HepG2 (cell line): ENCODE results near the gene TNFRSF6B. TPM values are rescaled to one million over a fixed set of nuclear protein-coding genes. Genes with fewer than 3 reads are reported as not detected.

Experiments used
- NFYC ChIP-seq: IDR thresholded peaks from 2 replicates; pipeline ENCODE4 v1.6.1; 2016; ENCODE audit warnings: missing genetic modification reagents, missing compliant biosample characterization
- NPAS2 ChIP-seq: sonication (generic); formaldehyde crosslinking; IDR thresholded peaks from 2 replicates; pipeline ENCODE4 v1.8.0; 2022; ENCODE audit warnings: mild to moderate bottlenecking, missing genetic modification reagents, borderline replicate concordance
- RXRA ChIP-seq: sonication (generic); formaldehyde crosslinking; IDR thresholded peaks from 2 replicates; pipeline ENCODE4 v1.5.1; 2020; ENCODE audit warnings: missing genetic modification reagents
- SYNCRIP ChIP-seq: fragments of 200-400 bp; formaldehyde crosslinking; IDR thresholded peaks from 2 replicates; pipeline ENCODE4 v1.6.1; 2018; ENCODE audit warnings: mild to moderate bottlenecking, low read depth, low read length; ENCODE audit not compliant: insufficient read depth
- ZBTB10 ChIP-seq: sonication (generic); formaldehyde crosslinking; IDR thresholded peaks from 2 replicates; pipeline ENCODE4 v1.4.0; 2020; ENCODE audit warnings: missing genetic modification reagents, borderline replicate concordance
- ZNF501 ChIP-seq: sonication (generic); formaldehyde crosslinking; IDR thresholded peaks from 2 replicates; pipeline ENCODE4 v1.5.1; 2020; ENCODE audit warnings: mild to moderate bottlenecking, moderate library complexity, missing genetic modification reagents
- ZNF646 ChIP-seq: sonication (generic); formaldehyde crosslinking; IDR thresholded peaks from 2 replicates; pipeline ENCODE4 v1.9.0; 2021; ENCODE audit warnings: mild to moderate bottlenecking, missing genetic modification reagents
- polyA plus RNA-seq, 8 experiments: library from polyadenylated mRNA; depleted of rRNA in 3 of 8; stranded (reverse) in 7 of 8; unstranded in 1 of 8; fragments of >200 nt; fragmentation: Illumina TruSeq in 4 of 8; extraction: Trizol in 4 of 8; gene quantifications; 2 replicates each; pipeline versions ENCODE4 v1.2.1 to v1.2.3, GENCODE V29; 2011 to 2016; ENCODE audit warnings: low read depth in 4 of 8, missing spikeins in 1 of 8, mixed read lengths in 1 of 8; ENCODE audit not compliant: insufficient read depth in 1 of 8
- total RNA-seq, 5 experiments: library from RNA; depleted of rRNA; stranded (reverse); fragments of >200 nt; fragmentation: Illumina TruSeq; extraction: Trizol; gene quantifications; 2 replicates each; pipeline ENCODE4 v1.2.3, GENCODE V29; 2016; ENCODE audit warnings: low read depth in 1 of 5
- TF ChIP-seq, protein P1 (sequence below): sonication (generic); formaldehyde crosslinking; conservative IDR thresholded peaks from 2 replicates; pipeline ENCODE4 v1.8.1; 2023; ENCODE audit warnings: missing genetic modification reagents
- TF ChIP-seq, protein P2 (sequence below): sonication (generic); formaldehyde crosslinking; IDR thresholded peaks from 2 replicates; pipeline ENCODE4 v1.4.0; 2020; ENCODE audit warnings: mild to moderate bottlenecking, missing genetic modification reagents
- TF ChIP-seq, protein P3 (sequence below): sonication (generic); formaldehyde crosslinking; IDR thresholded peaks from 2 replicates; pipeline ENCODE4 v1.4.0; 2020; ENCODE audit warnings: missing genetic modification reagents, borderline replicate concordance

TNFRSF6B gene
- total and polyA plus RNA-seq, 2 of the 13 experiments (the other 11 are each of a cell fraction or from before 2014, with no cell fraction given): 0.24 TPM; not detected in 1

- TF ChIP-seq ZNF646 (CRISPR knock-in tag): no peak; the same call in 1 of the 2 replicates
- no peak for TF ChIP-seq NPAS2 (CRISPR knock-in tag)
- TF ChIP-seq SYNCRIP: no peak
- TF ChIP-seq, protein P1, sequence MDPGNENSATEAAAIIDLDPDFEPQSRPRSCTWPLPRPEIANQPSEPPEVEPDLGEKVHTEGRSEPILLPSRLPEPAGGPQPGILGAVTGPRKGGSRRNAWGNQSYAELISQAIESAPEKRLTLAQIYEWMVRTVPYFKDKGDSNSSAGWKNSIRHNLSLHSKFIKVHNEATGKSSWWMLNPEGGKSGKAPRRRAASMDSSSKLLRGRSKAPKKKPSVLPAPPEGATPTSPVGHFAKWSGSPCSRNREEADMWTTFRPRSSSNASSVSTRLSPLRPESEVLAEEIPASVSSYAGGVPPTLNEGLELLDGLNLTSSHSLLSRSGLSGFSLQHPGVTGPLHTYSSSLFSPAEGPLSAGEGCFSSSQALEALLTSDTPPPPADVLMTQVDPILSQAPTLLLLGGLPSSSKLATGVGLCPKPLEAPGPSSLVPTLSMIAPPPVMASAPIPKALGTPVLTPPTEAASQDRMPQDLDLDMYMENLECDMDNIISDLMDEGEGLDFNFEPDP (CRISPR knock-in tag): no peak
- TF ChIP-seq RXRA (CRISPR knock-in tag): 0 out of 2 replicates have a peak, but pooled peaks have one; percentile 35
- TF ChIP-seq NFYC (CRISPR knock-in tag): no peak
- TF ChIP-seq ZNF501 (CRISPR knock-in tag): no peak
- TF ChIP-seq, protein P2, sequence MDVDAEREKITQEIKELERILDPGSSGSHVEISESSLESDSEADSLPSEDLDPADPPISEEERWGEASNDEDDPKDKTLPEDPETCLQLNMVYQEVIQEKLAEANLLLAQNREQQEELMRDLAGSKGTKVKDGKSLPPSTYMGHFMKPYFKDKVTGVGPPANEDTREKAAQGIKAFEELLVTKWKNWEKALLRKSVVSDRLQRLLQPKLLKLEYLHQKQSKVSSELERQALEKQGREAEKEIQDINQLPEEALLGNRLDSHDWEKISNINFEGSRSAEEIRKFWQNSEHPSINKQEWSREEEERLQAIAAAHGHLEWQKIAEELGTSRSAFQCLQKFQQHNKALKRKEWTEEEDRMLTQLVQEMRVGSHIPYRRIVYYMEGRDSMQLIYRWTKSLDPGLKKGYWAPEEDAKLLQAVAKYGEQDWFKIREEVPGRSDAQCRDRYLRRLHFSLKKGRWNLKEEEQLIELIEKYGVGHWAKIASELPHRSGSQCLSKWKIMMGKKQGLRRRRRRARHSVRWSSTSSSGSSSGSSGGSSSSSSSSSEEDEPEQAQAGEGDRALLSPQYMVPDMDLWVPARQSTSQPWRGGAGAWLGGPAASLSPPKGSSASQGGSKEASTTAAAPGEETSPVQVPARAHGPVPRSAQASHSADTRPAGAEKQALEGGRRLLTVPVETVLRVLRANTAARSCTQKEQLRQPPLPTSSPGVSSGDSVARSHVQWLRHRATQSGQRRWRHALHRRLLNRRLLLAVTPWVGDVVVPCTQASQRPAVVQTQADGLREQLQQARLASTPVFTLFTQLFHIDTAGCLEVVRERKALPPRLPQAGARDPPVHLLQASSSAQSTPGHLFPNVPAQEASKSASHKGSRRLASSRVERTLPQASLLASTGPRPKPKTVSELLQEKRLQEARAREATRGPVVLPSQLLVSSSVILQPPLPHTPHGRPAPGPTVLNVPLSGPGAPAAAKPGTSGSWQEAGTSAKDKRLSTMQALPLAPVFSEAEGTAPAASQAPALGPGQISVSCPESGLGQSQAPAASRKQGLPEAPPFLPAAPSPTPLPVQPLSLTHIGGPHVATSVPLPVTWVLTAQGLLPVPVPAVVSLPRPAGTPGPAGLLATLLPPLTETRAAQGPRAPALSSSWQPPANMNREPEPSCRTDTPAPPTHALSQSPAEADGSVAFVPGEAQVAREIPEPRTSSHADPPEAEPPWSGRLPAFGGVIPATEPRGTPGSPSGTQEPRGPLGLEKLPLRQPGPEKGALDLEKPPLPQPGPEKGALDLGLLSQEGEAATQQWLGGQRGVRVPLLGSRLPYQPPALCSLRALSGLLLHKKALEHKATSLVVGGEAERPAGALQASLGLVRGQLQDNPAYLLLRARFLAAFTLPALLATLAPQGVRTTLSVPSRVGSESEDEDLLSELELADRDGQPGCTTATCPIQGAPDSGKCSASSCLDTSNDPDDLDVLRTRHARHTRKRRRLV (CRISPR knock-in tag): no peak
- TF ChIP-seq, protein P3, sequence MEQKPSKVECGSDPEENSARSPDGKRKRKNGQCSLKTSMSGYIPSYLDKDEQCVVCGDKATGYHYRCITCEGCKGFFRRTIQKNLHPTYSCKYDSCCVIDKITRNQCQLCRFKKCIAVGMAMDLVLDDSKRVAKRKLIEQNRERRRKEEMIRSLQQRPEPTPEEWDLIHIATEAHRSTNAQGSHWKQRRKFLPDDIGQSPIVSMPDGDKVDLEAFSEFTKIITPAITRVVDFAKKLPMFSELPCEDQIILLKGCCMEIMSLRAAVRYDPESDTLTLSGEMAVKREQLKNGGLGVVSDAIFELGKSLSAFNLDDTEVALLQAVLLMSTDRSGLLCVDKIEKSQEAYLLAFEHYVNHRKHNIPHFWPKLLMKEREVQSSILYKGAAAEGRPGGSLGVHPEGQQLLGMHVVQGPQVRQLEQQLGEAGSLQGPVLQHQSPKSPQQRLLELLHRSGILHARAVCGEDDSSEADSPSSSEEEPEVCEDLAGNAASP (CRISPR knock-in tag): no peak
- TF ChIP-seq ZBTB10: no peak
These were observed 39.1 kb upstream of the TNFRSF6B start (continued) for GRCh38 chr20:63657260-63657936.
